Gastrocnemius medialis (tissue), 4 donors: ENCODE measurements around the gene FBXW9.

Experiments
- CTCF ChIP-seq, 5 experiments: fragments of 450-650 bp in 3 of 5; fragments of 200-600 bp in 2 of 5; sonication (generic) in 2 of 5; IDR thresholded peaks in 4 of 5; conservative IDR thresholded peaks in 1 of 5; 1 replicate in 4 of 5; 2 replicates in 1 of 5; pipeline ENCODE4 v1.5.1; 2016 to 2019; ENCODE audit warnings: antibody characterized with exemption in 5 of 5, mild to moderate bottlenecking in 3 of 5, moderate library complexity in 3 of 5
- POLR2A ChIP-seq, 2 donors: fragments of 450-650 bp; IDR thresholded peaks; one replicate each; pipeline ENCODE4 v1.6.1; 2017; ENCODE audit warnings: antibody characterized with exemption in 2 of 2, mild to moderate bottlenecking in 2 of 2, moderate library complexity in 2 of 2

- no peak for TF ChIP-seq CTCF (IDR thresholded peaks at IDR 0.05 in 4 of 5, conservative IDR thresholded peaks at IDR 0.05 in 1 of 5)
- TF ChIP-seq POLR2A (IDR thresholded peaks at IDR 0.05): no peak
These were observed 16.4 kb downstream of the FBXW9 start for GRCh38 chr19:12680034-12680433.
